Measurements from ENCODE around the gene FOXF1. TPM values are rescaled to one million over a fixed set of nuclear protein-coding genes. Genes with fewer than 3 reads are reported as not detected.
A peak's percentile ranks its signal among the peaks of the same experiment; 100 is the strongest.

The FOXF1 gene
- total RNA-seq, 1 donor from 2014 or later = 0.69 TPM

GRCh38 chr16:86499889-86500707, 10.2 kb upstream of the FOXF1 start:
- Mint-ChIP-seq H3K9me3 (ENCODE audit: unreplicated experiment) (no peaks in the 10 kb centered on the region), H3K36me3 (ENCODE audit: low read depth, unreplicated experiment) (peaks cover 7% of the 10 kb centered on the region), H3K27me3 (ENCODE audit: unreplicated experiment) (peaks cover 38% of the 10 kb centered on the region), H3K4me1 (ENCODE audit: unreplicated experiment) (peaks cover 10% of the 10 kb centered on the region), H3K27ac (ENCODE audit: unreplicated experiment) (no peak overlapping the region), H3K4me3 (ENCODE audit: unreplicated experiment) (no peak overlapping the region)
- no peak for DNase-seq (ENCODE audit: low spot score)
- TF ChIP-seq CTCF (IDR thresholded peaks at IDR 0.05; ENCODE audit: unreplicated experiment) = no peak

- Mint-ChIP-seq H3K27me3 (ENCODE audit: unreplicated experiment) (peaks cover 41% of the 10 kb centered on the region), H3K36me3 (ENCODE audit: low read depth, unreplicated experiment) (peaks cover 7% of the 10 kb centered on the region), H3K4me1 (ENCODE audit: unreplicated experiment) (peaks cover 13% of the 10 kb centered on the region), H3K4me3 (ENCODE audit: unreplicated experiment) (no peak overlapping the region), H3K9me3 (ENCODE audit: unreplicated experiment) (no peaks in the 10 kb centered on the region), H3K27ac (ENCODE audit: unreplicated experiment) (no peak overlapping the region)
- DNase-seq (ENCODE audit: low spot score) = no peak
- TF ChIP-seq CTCF (IDR thresholded peaks at IDR 0.05; ENCODE audit: unreplicated experiment) = no peak
Measured at GRCh38 chr16:86500708-86501510, 9.4 kb upstream of the FOXF1 start.

- Mint-ChIP-seq H3K4me3 (ENCODE audit: unreplicated experiment) (peak overlapping the region; percentile 45), H3K4me1 (ENCODE audit: unreplicated experiment) (peaks cover 9% of the 10 kb centered on the region), H3K36me3 (ENCODE audit: low read depth, unreplicated experiment) (peaks cover 7% of the 10 kb centered on the region), H3K27ac (ENCODE audit: unreplicated experiment) (no peak overlapping the region), H3K9me3 (ENCODE audit: unreplicated experiment) (no peaks in the 10 kb centered on the region), H3K27me3 (ENCODE audit: unreplicated experiment) (peaks cover 48% of the 10 kb centered on the region)
- no peak for DNase-seq (ENCODE audit: low spot score)
- TF ChIP-seq CTCF (IDR thresholded peaks at IDR 0.05; ENCODE audit: unreplicated experiment) = no peak
Measured at GRCh38 chr16:86501989-86502855, 8.1 kb upstream of the FOXF1 start.

GRCh38 chr16:86502856-86503748, 7.2 kb upstream of the FOXF1 start:
- no peak for TF ChIP-seq CTCF (IDR thresholded peaks at IDR 0.05; ENCODE audit: unreplicated experiment)
- H3K36me3 Mint-ChIP-seq (ENCODE audit: low read depth, unreplicated experiment) = peaks cover 10% of the 10 kb centered on the region
- H3K27ac Mint-ChIP-seq (ENCODE audit: unreplicated experiment) = no peak overlapping the region
- H3K9me3 Mint-ChIP-seq (ENCODE audit: unreplicated experiment) = no peaks in the 10 kb centered on the region
- H3K4me3 Mint-ChIP-seq (ENCODE audit: unreplicated experiment) = no peak overlapping the region
- H3K4me1 Mint-ChIP-seq (ENCODE audit: unreplicated experiment) = peaks cover 15% of the 10 kb centered on the region
- no peak for DNase-seq (ENCODE audit: low spot score)
- peaks cover 54% of the 10 kb centered on the region for H3K27me3 Mint-ChIP-seq (ENCODE audit: unreplicated experiment)

Data from endothelial cell (in vitro differentiated cells).